HG02981 (cell line): ENCODE measurements around the gene SDHB.

Experiments
- ATAC-seq: cut with Tn5 transposase; IDR thresholded peaks from one replicate; pipeline ENCODE4 v1.9.1; 2021; ENCODE audit warnings: mild to moderate bottlenecking, moderate library complexity; ENCODE audit not compliant: unreplicated experiment

The SDHB gene

DNA sequence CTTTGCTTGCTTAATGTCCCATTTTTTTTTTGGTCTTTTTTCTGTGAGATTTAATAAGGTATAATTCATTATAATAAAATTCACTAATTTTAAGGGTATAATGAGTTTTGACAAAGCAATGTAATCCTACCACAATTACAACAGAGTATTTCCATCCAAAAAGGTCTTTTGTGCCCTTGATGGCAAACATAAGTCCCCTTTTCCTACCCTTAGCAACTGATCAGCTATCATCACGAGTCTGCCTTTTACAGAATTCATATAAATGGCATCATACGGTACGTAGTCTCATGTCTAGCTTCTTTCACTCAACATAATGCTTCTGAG, 7.5 kb downstream of the SDHB start:
- no peak for ATAC-seq

DNA sequence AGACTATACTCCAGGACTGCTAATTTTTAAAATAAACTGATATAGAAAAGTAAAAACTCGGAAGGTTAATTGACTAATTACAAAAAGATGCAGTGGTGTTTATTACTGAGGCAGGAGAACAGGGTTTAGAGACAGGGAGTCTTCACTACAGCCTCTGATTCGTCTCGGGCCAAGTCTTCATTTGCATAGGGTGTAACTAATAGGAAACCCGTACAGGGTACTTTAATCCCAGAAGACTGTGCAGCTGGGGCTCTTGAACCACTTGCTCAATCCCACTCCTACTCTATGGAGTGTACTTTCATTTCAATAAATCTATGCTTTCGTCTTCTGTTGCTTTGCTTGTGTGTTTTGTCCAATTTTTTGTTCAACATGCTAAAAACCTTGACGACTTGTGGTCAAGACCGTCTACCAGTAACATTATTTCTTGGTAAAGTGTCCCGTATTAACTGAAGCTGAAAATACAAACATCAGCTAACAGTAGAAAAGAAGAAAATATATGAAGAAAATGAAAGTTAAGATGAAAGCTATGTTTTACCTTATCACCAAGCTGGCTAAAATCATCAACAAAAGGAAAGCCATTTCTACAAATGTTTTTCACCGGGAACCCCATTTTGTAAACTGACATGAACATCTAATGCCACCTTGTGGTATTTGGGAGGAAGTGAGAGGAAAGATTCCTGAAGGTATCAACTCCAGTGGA, 8.0 kb downstream of the SDHB start:
- ATAC-seq: no peak

DNA sequence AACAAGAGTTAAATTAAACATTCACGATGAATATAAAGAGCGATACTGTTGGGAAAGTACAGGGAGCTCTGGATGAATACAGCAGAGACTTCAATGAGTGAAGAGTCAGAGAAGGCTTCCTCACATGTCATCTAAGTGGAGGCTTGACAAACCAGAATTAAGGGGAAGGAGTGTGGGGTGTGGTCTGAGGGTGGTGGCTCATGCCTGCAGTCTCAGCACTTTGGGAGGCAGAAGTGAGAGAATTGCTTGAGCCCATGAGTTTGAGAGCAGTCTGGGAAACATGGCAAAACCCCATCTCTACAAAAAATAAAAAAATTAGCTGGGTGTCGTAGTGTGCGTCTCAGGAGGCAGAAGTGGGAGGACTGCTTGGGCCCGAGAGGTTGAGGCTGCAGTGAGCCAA, 8.7 kb downstream of the SDHB start:
- no peak for ATAC-seq

DNA sequence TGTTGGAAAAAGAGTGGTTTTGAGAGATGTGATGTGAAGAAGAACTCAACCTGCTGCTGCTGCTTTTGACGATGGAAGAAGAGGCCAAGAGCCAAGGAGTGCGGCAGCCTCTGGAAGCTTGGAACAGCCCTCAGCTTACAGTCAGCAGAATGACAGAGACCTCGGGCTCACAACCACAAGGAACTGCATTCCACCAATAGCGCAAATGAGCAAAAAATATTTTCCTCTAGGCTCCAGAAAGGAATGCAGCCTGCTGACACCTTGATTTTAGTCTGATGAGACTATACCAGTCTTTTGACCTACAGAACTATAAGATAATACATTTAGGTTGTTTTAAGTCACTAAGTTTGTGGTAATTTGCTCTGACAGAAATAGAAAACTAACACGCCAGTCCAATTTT, 10.2 kb downstream of the SDHB start:
- ATAC-seq: no peak

DNA sequence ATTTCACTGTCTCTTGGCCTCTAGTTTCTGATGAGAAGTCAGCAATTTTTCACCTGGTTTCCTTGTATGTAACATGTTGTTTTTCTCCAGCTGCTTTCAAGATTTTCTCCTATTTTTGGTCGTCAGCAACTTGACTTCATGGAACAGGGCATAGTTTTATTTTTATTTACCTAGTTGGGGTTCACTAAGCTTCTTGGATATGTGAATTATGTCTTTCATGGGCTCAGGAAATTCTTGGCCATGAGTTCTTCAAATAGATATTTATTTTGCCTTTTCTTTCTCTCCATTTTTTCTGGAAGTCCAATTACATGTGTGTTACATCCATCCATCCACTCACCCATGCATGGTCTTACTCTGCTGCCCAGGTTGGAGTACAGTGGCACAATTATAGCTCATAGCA, 13.7 kb downstream of the SDHB start:
- no peak for ATAC-seq

DNA sequence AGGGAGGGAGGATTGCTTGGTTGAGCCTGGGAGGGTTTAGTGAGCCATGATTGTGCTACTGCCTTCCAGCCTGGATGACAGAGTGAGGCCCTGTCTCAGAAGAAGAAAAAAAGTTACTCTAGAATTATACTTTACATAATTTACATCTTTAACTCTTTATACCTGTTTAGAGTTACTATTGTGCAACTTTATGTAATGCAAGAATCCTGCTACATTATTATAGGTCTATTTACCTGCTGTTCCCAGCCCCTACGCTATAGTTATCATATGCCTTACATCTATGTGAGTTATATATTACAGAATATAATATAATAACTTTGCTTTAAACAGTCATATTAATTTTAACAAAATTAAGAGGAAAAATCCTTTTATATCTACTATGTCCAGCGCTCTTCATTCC, 14.3 kb downstream of the SDHB start:
- no peak for ATAC-seq

DNA sequence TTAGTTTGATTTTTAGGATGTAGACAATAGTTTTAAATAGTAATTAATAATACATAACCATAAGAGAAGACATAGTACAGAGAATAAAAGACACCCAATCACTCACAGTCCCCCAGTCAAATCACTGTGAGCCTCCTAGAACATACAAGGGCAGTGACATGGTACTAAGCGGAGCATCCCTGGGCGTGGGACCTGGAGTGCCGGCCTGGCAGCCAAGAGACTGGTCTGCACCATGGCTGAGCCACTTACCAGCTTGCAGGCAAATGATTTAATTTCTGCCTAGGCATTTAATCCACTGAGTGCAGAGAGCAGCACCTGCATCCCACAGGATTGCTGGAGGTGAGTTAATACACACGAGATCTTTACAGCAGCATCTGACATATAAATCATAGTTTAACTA, 20.4 kb downstream of the SDHB start:
- no peak for ATAC-seq

DNA sequence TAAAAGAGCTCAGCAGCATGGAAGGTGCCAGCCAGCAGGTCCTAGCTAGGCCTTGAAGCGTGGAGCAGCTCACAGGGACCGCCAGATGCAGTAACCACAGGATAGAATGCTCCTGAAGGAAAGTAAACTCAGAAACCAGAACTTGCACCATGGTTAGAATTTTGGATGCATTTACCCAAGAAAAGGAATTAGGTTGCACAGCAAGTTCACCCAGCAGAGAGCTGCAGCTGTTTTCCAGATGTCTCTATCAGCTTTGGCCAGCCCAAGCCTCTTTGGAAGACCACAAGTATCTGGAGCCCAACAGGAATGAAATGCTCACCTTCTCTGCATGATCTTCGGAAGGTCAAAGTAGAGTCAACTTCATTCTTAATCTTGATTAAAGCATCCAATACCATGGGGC, 21.1 kb downstream of the SDHB start:
- ATAC-seq: no peak

DNA sequence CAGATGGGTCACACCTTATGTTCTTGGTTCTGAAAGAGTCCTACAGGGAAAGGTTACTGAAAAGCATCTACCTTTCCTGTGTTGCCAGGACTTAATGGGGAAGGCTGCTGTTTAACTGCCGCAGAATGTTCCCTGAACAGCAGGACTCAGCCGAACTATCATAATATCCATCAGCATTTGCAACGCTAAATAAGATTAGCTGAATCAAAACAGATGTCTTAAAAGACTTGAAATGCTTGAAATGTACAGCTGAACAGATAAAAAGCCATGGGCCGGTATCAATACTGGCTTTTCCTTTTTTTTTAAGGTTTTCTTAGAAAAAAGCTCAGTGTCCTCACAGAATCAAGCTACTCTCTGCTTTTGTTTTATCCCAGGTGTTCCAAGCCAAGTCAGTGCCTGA, 22.4 kb downstream of the SDHB start:
- no peak for ATAC-seq

DNA sequence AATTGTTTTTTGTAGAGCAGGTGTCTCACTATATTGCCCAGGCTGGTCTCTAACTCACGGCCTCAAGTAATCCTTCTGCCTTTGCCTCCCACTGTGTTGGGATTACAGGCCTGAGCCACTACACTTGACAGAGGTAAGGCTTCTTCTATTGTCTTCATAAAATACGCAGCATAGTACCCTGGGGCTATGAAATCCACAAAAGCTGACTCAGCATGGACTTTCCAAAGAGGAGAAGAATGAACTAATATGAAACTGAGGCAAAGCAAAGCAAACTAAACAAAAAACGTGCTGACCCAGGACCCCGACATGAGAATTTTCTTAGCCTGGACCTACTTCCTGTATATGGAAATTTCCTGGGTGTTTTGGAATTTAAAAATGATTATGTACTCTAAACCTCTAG, 23.6 kb downstream of the SDHB start:
- ATAC-seq: no peak

DNA sequence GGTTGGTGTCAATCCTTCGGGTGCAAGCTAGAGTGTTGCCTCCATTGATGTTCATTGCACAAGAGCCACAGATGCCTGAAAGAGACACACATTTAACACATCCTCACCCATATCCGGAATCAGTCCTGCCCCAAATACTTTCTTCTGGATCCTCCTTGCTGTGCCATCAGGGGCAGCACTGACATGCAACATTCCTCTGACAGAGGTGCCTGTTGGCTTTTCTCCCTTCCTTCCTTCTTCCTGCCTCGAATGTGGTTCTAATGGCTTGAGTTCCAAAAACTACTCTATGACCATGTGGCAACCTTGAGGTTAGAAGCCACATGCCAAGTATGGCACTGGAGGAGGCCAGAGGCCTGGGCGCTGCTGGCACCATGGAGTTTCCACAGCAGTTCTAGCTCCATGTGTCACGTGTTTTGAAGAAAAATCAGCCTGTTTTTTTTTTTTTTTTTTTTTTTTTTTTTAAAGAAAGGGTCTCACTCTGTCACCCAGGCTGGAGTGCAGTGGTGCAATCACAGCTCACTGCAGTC, 25.1 kb downstream of the SDHB start:
- no peak for ATAC-seq

DNA sequence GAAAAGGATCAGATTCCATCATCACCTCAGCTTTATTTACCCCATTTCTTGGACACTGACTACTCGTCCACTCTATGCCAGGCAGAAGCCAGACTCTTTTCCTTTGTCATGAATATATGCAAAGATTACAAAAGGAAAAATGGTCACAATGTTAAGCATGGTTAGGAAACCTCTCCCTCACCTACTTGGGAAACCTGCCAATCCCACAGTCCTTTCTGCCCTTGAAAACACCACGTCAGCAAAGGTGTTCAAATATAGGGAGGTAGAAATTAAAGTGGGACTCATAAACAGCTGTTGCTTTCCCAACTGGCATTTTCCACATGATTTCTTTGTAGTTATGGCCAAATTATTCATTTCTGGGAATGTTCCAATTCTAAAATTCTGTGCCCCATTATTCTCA, 25.9 kb downstream of the SDHB start:
- no peak for ATAC-seq

DNA sequence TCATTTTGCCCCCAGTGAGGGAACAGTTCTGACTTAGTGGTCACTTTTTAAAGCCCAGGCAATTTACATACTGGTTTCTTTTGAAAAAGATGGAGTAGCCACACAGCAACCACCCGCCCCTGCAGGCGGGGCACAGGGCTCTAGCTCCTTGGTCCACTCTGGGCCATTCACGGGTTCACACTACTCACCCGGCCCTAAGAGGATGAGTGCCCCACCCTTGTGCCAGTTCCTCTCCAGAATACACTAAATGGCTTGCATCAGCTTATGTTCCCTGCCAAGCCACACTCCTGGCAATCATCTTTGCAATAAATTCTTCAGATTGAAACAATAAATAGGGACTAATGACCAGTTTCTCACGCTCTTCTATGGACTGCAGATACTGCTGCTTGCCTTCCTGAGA, 26.4 kb downstream of the SDHB start:
- ATAC-seq: no peak

DNA sequence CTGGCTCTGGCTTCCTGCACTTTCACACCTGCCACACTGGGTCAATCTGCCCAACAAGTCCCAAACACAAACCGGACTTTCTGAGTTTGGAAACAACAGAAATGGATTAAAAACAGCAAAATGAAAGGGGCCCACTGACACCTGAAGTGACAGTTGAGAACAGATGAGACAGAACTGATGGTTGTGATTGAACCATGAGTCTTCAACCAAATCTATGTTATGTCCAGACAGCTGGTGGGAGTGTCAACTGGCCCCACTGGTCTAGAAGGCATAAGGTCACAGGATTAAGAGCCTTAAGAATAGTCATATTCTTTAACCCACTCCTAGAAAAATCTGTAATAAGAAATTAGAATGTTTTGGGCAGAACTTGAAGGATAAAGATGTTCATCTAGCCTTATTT, 29.1 kb downstream of the SDHB start:
- ATAC-seq: no peak

DNA sequence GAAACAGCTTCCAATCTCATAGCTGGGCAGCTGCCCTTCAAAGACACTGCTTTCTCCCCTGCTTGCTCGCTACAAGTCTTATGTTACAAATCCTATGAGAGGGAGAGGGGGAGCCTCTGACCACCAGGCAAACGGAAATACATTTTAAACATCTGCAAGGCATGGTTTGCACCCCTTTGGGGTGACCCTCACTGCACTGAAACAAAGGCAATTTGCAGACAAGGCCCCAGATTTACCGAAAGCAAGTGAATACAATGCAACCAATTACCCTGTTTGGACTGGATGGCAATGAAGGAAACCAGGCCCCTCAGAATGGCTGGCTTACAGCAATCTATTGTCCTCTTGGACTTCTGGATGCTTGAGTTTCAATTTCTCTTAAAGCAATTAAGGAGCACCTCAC, 30.3 kb downstream of the SDHB start:
- ATAC-seq: no peak

DNA sequence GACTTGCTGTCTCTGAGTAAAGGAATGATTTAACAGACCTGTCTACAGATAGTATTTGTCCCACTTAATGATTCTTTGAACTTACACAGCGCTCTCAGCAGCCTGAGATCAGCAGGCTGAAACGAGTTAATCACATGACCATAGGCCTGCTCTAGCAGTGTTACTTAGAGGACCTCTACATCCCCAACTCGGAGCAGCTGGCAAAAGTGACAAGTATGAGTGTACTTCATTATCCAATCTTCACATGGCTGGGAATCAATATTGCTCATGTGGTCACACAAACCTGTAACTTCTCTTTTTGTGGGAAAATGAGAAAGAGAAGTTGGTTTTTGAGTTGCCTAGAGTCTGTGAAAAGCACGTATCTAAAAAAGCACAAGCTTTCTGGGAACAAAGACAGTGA, 30.7 kb downstream of the SDHB start:
- ATAC-seq: no peak

DNA sequence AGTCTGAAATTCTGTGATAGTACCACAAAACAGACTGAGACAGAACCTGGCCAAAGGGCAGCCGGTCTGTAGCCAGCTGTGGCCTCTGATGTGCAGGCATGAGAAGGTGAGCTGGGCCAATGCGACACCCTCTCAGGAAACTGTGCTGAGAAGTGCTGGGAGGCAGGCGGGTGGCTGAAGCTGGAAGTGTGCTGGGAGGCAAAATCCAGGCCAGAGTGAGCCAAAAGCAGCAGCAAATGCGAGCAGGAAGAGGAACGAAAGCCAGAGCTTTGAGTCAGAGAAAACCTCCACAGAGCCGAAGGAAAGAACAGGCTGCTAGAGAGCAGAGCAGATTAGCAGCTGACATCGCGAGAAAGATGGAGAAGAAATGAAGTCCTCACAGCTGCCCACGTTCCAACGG, 31.9 kb downstream of the SDHB start:
- no peak for ATAC-seq

DNA sequence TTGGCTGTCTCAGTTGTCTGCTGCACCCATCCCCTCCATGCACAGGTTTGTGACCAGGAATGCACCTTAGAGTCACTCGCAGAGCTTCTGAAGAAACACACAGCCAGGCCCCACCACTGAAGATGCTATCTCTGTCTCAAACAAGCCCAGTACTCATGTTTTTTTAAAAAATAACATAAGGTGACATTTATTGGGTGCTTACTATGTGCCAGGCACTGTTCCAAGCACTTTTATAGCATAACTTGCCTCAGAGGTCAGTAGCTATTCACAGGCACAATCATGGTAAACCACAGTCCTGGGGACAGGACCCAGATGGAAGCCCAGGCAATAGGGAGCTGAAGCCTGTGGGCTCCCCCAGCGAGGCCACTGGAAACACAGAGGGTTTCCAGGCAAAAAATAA, 33.3 kb downstream of the SDHB start:
- no peak for ATAC-seq

DNA sequence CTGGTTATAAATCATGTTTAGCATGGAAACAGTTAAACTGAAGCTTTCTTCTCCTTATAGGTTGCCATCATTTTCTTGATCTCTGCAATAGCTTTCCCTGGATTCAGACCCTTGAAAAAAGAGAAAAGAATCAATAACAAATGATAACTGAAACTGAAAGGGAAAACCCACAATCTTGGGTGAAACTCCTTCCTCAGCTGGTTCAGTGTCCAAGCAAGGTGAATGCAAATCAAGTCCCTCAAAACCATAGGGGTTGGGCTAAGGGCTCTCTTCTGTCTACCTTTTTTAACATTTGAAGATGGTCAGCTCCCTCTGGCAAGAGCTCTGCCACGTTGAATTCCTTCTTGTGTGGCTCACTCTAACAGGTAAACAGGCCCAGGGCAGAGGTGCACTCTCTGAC, 35.0 kb downstream of the SDHB start:
- peak; percentile 69 for ATAC-seq

DNA sequence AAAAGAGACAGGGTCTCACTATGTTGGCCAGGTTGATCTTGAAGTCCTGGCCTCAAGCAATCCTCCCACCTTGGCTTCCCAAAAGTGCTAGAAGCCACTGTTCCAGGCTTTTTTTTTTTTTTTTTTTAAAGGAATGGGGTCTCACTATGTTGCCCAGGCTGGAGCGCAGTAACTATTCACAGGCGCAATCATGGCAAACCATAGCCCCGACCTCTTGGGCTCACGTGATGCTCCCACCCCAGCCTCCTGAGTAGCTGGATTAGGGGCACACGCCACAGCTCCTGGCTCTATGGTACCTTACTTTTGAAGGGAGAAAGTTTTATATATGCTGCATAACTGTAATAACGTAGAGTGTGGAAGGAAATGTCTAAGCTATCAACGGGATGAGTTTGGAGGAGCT, 36.4 kb downstream of the SDHB start:
- no peak for ATAC-seq

DNA sequence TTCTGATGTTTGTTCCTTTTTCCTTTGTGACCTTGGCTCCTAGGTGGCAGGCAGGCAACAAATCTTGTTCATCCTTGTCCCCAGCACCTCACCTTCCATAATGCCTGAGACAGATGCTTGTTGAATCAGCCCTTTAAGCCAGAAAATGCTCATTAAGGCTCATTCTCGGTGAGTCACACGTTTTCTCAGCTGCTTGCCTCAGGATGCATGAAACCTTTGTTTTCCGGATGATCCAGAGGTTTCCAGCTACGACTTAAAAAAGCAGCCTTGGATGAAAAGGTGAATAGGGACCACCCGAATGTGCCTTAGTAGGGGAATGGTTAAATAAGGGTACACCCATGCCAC, 37.5 kb downstream of the SDHB start:
- ATAC-seq: no peak

DNA sequence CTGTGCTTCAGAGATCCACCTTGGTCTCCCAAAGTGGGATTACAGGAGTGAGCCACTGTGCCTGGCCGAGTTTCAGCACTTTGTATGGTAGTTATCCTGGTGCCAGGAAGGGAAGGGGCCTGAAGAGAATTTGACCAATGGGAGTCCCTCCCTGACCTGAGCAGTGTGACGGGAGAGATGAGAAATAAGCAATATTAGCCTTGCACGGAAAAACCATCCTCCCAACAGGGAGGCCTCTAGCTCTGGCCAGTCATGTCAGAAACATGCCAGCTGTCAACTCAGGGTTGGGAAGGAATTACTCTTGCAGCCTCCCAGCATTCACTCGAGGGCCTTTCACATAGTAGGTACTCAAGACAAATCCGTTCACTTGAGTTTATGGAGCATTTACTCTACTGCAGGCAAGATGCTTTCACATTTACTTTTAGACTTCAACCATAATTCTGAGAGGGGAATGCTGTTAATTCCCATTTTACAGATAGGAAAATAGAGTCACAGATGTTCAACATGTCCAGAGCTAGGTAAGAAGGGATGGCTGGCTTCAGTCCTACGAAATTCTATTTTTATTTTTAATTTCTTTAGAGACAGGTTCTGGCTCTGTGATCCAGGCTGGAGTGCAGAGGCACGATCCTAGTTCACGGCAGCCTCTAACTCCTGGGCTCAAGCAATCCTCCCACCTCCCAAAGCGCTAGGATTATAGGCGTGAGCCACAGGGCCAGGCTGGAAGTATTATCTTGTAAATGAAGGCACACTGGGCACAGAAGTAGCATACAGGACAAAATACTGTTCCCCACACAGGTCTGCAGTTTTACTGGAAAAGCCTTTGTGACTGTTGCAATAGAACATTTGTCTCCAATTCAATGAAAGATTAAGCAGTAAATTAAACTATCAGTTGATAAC, 38.9 kb downstream of the SDHB start:
- no peak for ATAC-seq
